SK-N-SH treated with all-trans-retinoic acid at 6 μM for 48 hours (cell line): ENCODE results near the gene ZBTB5.

ENCODE experiments used
- ATAC-seq: fragments of 200-7000 bp; cut with Tn5 transposase; 3 replicates; pipeline ENCODE4 v1.9.1; 2020; ENCODE audit warnings: mild to moderate bottlenecking, moderate library complexity
- ARNTL ChIP-seq: fragments of 450-650 bp; formaldehyde crosslinking; IDR thresholded peaks from 2 replicates; pipeline ENCODE4 v1.5.0; 2020; ENCODE audit warnings: low read depth, mild to moderate bottlenecking, moderate library complexity, borderline replicate concordance
- BACH2 ChIP-seq: fragments of 250-450 bp; sonication (Bioruptor Pico); IDR thresholded peaks from 2 replicates; pipeline ENCODE4 v1.9.0; 2021; ENCODE audit warnings: mild to moderate bottlenecking, borderline replicate concordance
- CREB5 ChIP-seq: fragments of 250-450 bp; sonication (Bioruptor Pico); IDR thresholded peaks from 2 replicates; pipeline ENCODE4 v1.5.1; 2020; ENCODE audit warnings: low read depth, mild to moderate bottlenecking, moderate library complexity
- CSDC2 ChIP-seq: fragments of 250-450 bp; sonication (Bioruptor Pico); IDR thresholded peaks from 2 replicates; pipeline ENCODE4 v1.5.0; 2020; ENCODE audit warnings: mild to moderate bottlenecking, moderate library complexity
- CSRNP3 ChIP-seq: fragments of 250-450 bp; sonication (Bioruptor Pico); IDR thresholded peaks from 2 replicates; pipeline ENCODE4 v1.5.1; 2021; ENCODE audit warnings: mild to moderate bottlenecking, moderate library complexity
- ESRRG ChIP-seq: fragments of 250-450 bp; sonication (Bioruptor Pico); IDR thresholded peaks from 2 replicates; pipeline ENCODE4 v1.6.1; 2021; ENCODE audit warnings: mild to moderate bottlenecking
- GLIS3 ChIP-seq: fragments of 250-450 bp; sonication (Bioruptor Pico); IDR thresholded peaks from 2 replicates; pipeline ENCODE4 v1.5.0; 2020; ENCODE audit warnings: mild to moderate bottlenecking, moderate library complexity
- ISL1 ChIP-seq: fragments of 250-450 bp; sonication (Bioruptor Pico); IDR thresholded peaks from 2 replicates; pipeline ENCODE4 v2.1.2; 2022; ENCODE audit warnings: mild to moderate bottlenecking, moderate library complexity
- OSR1 ChIP-seq: fragments of 250-450 bp; sonication (Bioruptor Pico); IDR thresholded peaks from 2 replicates; pipeline ENCODE4 v1.8.0; 2022; ENCODE audit warnings: moderate library complexity, mild to moderate bottlenecking, inconsistent platforms
- PATZ1 ChIP-seq: fragments of 250-450 bp; sonication (Bioruptor Pico); IDR thresholded peaks from 2 replicates; pipeline ENCODE4 v1.8.0; 2020; ENCODE audit warnings: mild to moderate bottlenecking, moderate library complexity, borderline replicate concordance
- POU6F1 ChIP-seq: fragments of 250-450 bp; sonication (Bioruptor Pico); IDR thresholded peaks from 2 replicates; pipeline ENCODE4 v1.8.0; 2021; ENCODE audit warnings: low read depth, mild to moderate bottlenecking, moderate library complexity, borderline replicate concordance
- PPARA ChIP-seq: fragments of 250-450 bp; sonication (Bioruptor Pico); IDR thresholded peaks from 2 replicates; pipeline ENCODE4 v1.5.0; 2020; ENCODE audit warnings: mild to moderate bottlenecking, borderline replicate concordance
- RARB ChIP-seq: fragments of 250-450 bp; sonication (Bioruptor Pico); IDR thresholded peaks from 2 replicates; pipeline ENCODE4 v1.8.0; 2021; ENCODE audit warnings: mild to moderate bottlenecking, moderate library complexity
- SNAI2 ChIP-seq: fragments of 250-450 bp; sonication (Bioruptor Pico); IDR thresholded peaks from 2 replicates; pipeline ENCODE4 v1.5.0; 2020; ENCODE audit warnings: mild to moderate bottlenecking, moderate library complexity
- TCF4 ChIP-seq: fragments of 250-450 bp; sonication (Bioruptor Pico); IDR thresholded peaks from 2 replicates; pipeline ENCODE4 v1.8.0; 2021; ENCODE audit warnings: mild to moderate bottlenecking, moderate library complexity, borderline replicate concordance
- TOX ChIP-seq: fragments of 250-450 bp; sonication (Bioruptor Pico); IDR thresholded peaks from 2 replicates; pipeline ENCODE4 v1.8.0; 2021; ENCODE audit warnings: mild to moderate bottlenecking, moderate library complexity, borderline replicate concordance
- TSHZ2 ChIP-seq: fragments of 250-450 bp; sonication (Bioruptor Pico); IDR thresholded peaks from 2 replicates; pipeline ENCODE4 v1.5.0; 2020; ENCODE audit warnings: mild to moderate bottlenecking, moderate library complexity
- ZFP3 ChIP-seq: fragments of 250-450 bp; sonication (Bioruptor Pico); IDR thresholded peaks from 2 replicates; pipeline ENCODE4 v1.5.0; 2020; ENCODE audit warnings: mild to moderate bottlenecking, moderate library complexity
- ZFP30 ChIP-seq: fragments of 450-650 bp; formaldehyde crosslinking; IDR thresholded peaks from 2 replicates; pipeline ENCODE4 v1.5.0; 2022; ENCODE audit warnings: mild to moderate bottlenecking, moderate library complexity
- ZNF565 ChIP-seq: fragments of 450-650 bp; formaldehyde crosslinking; conservative IDR thresholded peaks from 2 replicates; pipeline ENCODE4 v1.5.0; 2020; ENCODE audit warnings: low read depth, mild to moderate bottlenecking, moderate library complexity
- ZNF70 ChIP-seq: fragments of 450-650 bp; formaldehyde crosslinking; IDR thresholded peaks from 2 replicates; pipeline ENCODE4 v1.5.0; 2020; ENCODE audit warnings: mild to moderate bottlenecking, moderate library complexity
- ZNF8 ChIP-seq: fragments of 450-650 bp; formaldehyde crosslinking; IDR thresholded peaks from 2 replicates; pipeline ENCODE4 v1.5.0; 2020; ENCODE audit warnings: mild to moderate bottlenecking, moderate library complexity

The ZBTB5 gene

GRCh38 chr9:37406603-37407401, 58.4 kb downstream of the ZBTB5 start:
- TF ChIP-seq RARB (no peak), CREB5 (CRISPR knock-in tag) (no peak), ZNF70 (CRISPR knock-in tag) (no peak), GLIS3 (CRISPR knock-in tag) (no peak), ZNF8 (CRISPR knock-in tag) (no peak), SNAI2 (CRISPR knock-in tag) (no peak), ARNTL (CRISPR knock-in tag) (no peak)
- no peak for ATAC-seq

GRCh38 chr9:37405764-37406380, 59.4 kb downstream of the ZBTB5 start:
- ATAC-seq = no peak
- TF ChIP-seq ZNF8 (CRISPR knock-in tag) (no peak), RARB (no peak), TCF4 (CRISPR knock-in tag) (no peak), PATZ1 (CRISPR knock-in tag) (no peak), GLIS3 (CRISPR knock-in tag) (no peak), ISL1 (CRISPR knock-in tag) (no peak), ARNTL (CRISPR knock-in tag) (no peak), ZFP3 (CRISPR knock-in tag) (no peak), ZNF565 (CRISPR knock-in tag) (no peak)

- TF ChIP-seq ZNF565 (CRISPR knock-in tag) (no peak), TSHZ2 (CRISPR knock-in tag) (no peak), TCF4 (CRISPR knock-in tag) (no peak), PPARA (CRISPR knock-in tag) (no peak), ZFP3 (CRISPR knock-in tag) (no peak), CREB5 (CRISPR knock-in tag) (no peak), TOX (CRISPR knock-in tag) (no peak), POU6F1 (CRISPR knock-in tag) (no peak), CSDC2 (CRISPR knock-in tag) (no peak), OSR1 (CRISPR knock-in tag) (no peak), ZFP30 (CRISPR knock-in tag) (no peak), RARB (no peak), ESRRG (CRISPR knock-in tag) (no peak), CSRNP3 (CRISPR knock-in tag) (no peak), ISL1 (CRISPR knock-in tag) (no peak), GLIS3 (CRISPR knock-in tag) (no peak), BACH2 (CRISPR knock-in tag) (no peak)
- no peak for ATAC-seq
These were observed 59.9 kb downstream of the ZBTB5 start for GRCh38 chr9:37405350-37405749.
